ENCODE results near the gene SEMA3A. TPM values are rescaled to one million over a fixed set of nuclear protein-coding genes. Genes with fewer than 3 reads are reported as not detected.

The SEMA3A gene
- total RNA-seq, 2 donors from 2014 or later: 0.13 TPM; not detected in 1

DNA sequence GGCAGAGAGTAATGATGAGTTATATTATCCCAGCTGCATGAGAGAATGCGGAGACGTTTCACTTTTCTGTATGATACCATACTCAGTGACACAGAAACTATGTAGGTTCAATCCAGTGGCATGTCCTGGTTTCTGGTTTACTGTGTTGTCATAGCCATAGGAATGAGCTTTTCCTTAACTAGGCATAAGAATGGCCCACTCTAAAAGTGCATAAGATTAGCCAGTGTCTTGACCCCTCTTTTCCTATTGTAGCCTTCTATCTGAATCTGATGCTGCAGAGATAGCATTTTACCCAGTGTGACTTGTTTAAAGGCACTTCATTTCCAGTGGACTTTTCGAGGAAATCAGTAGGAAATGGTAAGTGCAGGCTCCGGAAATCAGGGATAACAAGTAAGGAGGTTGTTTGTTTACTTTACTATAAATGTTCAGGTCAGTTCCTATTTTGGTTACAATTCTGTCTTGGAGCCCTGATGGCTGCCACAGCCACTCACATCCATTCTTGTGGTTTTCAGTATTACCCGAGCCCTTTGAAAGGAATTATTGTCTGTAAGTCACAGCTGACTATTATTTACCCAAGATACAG, 70.5 kb downstream of the SEMA3A start:
- no peaks in the 10 kb centered on the region for H3K4me1 Mint-ChIP-seq
- no peak for ATAC-seq (replicated peaks)
- no peak overlapping the region for H3K4me3 Mint-ChIP-seq
- no peaks in the 10 kb centered on the region for H3K9me3 Mint-ChIP-seq
- H3K27me3 Mint-ChIP-seq: no peaks in the 10 kb centered on the region
- H3K36me3 Mint-ChIP-seq (ENCODE audit: low read depth): no peaks in the 10 kb centered on the region
- H3K27ac Mint-ChIP-seq: no peak overlapping the region

DNA sequence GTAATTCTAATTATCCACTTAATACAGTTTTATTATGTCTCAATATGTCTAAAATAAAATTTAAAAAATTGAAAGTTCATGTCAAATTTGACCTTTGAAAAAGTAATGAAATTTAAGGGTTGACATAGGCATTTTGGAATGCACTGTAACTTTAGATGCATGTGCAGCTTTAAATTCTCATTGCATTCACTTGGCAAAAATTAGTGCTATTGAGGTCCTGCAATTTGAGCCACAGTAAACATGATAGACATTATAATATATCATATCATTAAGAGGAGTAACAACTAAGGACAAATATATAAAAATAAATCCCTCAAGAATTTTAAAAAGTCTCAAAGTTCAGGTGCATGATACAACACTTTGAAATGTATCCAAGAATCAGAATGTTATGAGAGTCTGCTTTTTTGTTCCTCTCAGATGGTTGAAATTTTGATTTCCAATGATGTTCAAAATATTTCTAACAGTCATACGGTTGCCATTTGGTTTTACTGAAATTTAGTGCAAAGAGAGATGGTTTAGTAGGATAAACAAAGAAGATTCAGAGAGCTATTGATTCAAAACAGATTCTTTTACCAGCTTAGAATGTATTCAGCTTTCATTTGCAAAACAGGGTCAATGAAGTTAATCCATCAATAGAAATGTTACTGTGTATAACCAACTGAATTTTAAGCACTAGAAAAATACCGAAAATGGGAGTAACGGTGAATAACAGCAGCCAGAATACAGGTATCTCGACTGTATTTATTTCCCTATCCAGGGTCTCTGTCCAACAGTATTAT, 71.8 kb downstream of the SEMA3A start:
- Mint-ChIP-seq H3K9me3 (peaks cover 4% of the 10 kb centered on the region), H3K27ac (no peak overlapping the region), H3K36me3 (ENCODE audit: low read depth) (no peaks in the 10 kb centered on the region), H3K4me3 (no peak overlapping the region), H3K4me1 (no peaks in the 10 kb centered on the region), H3K27me3 (no peaks in the 10 kb centered on the region)
- ATAC-seq (replicated peaks): no peak

DNA sequence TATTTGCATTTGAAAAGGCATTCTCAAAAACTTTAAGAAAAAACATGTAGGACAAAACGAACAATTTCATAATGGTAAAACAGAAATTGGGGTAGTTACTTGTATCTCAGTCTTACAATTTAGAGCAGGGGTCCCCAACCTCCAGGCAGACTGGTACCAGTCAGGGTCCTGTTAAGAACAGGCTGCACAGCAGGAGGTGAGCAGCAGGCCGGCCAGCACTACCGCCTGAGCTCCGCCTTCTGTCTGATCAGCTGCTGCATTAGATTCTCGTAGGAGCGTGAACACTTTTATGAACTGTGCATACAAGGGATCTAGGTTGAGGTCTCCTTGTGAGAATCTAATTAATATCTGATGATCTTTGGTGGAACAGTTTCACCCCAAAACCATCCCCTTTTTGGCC, 77.3 kb downstream of the SEMA3A start:
- no peak overlapping the region for H3K4me3 Mint-ChIP-seq

DNA sequence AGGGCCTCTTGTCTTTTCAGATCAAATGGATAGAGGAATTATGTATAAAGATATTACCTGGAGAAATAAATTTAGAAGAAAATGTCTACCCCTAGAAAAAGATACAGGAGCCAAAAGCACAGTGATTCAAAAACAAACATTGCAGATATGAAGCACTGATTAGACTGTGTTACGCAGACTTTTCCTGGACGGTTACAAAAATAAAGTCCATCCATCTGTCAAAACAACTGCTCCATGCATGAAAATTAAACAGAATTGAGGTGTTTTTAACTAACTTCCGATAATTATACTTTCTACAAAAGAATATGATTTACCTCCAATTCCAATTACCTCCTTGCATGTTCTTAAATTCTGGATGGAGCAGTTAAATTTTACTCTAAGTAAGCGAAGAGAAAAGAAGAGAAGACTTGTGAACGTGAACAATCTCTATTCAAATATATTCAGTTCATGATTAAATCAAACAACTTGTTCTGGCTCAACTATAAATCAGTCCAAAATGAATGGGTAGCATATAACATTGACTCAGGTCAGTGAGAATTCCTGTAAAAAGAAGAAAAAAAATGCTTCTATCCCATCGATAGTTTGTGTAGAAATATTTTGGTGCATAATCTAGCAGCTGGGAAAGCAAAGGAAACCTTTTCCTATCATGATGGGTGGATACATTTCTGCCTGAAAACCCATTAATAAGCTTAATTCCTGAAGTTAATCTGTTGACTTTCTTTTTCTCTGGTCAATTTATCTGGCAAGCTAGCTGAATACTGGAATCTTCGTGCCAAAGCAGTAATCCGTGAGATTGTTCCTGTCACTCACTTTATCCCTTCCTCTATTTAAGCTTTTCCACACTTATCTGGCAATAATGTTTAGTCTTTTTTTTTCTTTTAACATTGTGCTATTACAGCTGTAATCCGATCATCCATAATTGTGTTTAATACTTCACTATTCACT, 80.4 kb downstream of the SEMA3A start:
- H3K36me3 Mint-ChIP-seq (ENCODE audit: low read depth): no peaks in the 10 kb centered on the region
- no peaks in the 10 kb centered on the region for H3K27me3 Mint-ChIP-seq
- no peaks in the 10 kb centered on the region for H3K4me1 Mint-ChIP-seq
- H3K4me3 Mint-ChIP-seq: no peak overlapping the region
- no peak overlapping the region for H3K27ac Mint-ChIP-seq
- H3K9me3 Mint-ChIP-seq: peaks cover 4% of the 10 kb centered on the region
- ATAC-seq (replicated peaks): no peak

More for the DNA sequence above, 77.3 kb downstream of the SEMA3A start:
- Mint-ChIP-seq H3K9me3 (peaks cover 4% of the 10 kb centered on the region), H3K27me3 (no peaks in the 10 kb centered on the region), H3K4me1 (no peaks in the 10 kb centered on the region), H3K36me3 (ENCODE audit: low read depth) (no peaks in the 10 kb centered on the region), H3K27ac (no peak overlapping the region)
- ATAC-seq (replicated peaks): no peak

DNA sequence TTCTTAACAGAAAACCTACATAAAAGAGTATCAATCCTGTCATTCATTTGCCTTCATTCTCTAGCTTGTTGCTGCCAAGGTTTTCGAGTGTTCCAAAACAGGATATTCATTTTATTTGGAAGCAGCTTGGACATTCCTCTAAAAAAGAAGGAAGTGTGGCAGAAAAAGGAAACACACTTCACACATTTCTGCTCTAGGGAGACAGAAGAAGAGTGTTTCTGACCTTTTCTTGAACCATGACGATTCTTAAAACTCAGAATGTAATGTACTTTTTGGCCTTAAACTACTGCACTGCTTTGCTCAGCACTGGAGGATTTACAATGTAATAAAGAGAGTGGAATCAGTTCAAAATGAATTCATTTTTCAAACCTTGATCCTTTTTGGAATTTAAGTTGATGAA, 81.3 kb downstream of the SEMA3A start:
- H3K4me3 Mint-ChIP-seq: no peak overlapping the region
- H3K27me3 Mint-ChIP-seq: no peaks in the 10 kb centered on the region
- H3K9me3 Mint-ChIP-seq: no peaks in the 10 kb centered on the region
- no peaks in the 10 kb centered on the region for H3K4me1 Mint-ChIP-seq
- H3K36me3 Mint-ChIP-seq (ENCODE audit: low read depth): no peaks in the 10 kb centered on the region
- no peak overlapping the region for H3K27ac Mint-ChIP-seq
- no peak for ATAC-seq (replicated peaks)

DNA sequence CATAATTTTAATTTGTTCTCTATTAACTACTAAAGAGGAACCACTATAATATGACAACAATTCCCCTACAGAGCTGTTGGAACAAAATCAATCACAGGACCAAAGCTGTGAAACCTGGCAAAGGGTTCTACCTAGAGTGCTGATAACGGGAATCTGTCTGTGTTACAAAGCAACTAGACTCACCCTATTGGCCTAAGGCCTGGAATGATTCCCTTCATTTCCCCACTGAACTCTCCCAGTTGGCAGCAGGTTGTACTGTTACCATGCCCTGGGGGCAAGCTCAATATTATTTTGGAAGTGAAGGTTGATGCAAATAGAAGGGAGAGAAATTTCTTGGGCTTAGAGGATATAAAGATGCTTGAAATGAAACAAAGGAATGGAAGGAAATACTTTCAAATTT, 81.8 kb downstream of the SEMA3A start:
- Mint-ChIP-seq H3K36me3 (ENCODE audit: low read depth) (no peaks in the 10 kb centered on the region), H3K27me3 (no peaks in the 10 kb centered on the region)

DNA sequence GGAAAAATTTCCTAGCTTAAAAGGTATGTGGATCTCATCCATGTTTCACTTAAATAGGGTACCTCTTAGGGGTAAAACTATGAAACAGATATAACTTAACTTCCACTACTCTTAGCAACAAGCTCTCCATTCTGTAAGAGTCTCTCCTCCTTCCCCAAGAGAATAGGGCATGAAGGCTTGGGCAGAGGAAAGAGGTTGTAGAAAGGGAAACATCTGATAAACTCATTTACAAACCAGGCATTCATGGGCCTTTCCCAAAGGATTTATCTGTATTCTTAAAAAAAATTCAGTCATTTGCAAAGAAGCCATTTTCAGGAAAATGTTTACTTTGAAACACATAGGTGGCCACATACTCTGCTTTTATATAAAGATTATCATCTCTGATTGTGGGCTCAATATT, 82.7 kb downstream of the SEMA3A start:
- no peak overlapping the region for H3K4me3 Mint-ChIP-seq
- no peaks in the 10 kb centered on the region for H3K27me3 Mint-ChIP-seq
- H3K36me3 Mint-ChIP-seq (ENCODE audit: low read depth): no peaks in the 10 kb centered on the region
- H3K9me3 Mint-ChIP-seq: no peaks in the 10 kb centered on the region
- H3K27ac Mint-ChIP-seq: no peak overlapping the region
- ATAC-seq (replicated peaks): no peak
- no peaks in the 10 kb centered on the region for H3K4me1 Mint-ChIP-seq

More for the DNA sequence above, 81.8 kb downstream of the SEMA3A start:
- ATAC-seq (replicated peaks): no peak
- Mint-ChIP-seq H3K27ac (no peak overlapping the region), H3K4me1 (no peaks in the 10 kb centered on the region), H3K4me3 (no peak overlapping the region), H3K9me3 (no peaks in the 10 kb centered on the region)

DNA sequence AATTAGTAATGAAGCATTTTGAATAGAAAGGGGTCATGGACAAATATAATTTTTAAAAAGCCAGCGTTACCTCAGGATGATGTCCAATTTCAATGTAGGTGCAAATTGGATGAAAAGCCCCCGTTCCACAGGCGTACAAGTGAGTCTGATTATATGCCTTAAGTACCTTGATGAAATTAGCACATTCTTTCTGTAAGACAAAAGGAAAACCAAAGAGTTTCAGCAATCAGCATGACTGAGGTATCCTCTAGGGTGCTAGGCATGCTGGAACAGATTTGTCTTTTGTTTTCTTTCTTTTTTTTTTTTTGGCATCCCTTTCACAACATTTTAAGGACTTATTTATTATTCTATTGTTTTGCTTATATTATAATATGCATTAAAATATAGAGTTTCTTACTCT, 84.2 kb downstream of the SEMA3A start:
- H3K36me3 Mint-ChIP-seq (ENCODE audit: low read depth): no peaks in the 10 kb centered on the region
- H3K9me3 Mint-ChIP-seq: no peaks in the 10 kb centered on the region
- no peaks in the 10 kb centered on the region for H3K27me3 Mint-ChIP-seq
- no peak overlapping the region for H3K27ac Mint-ChIP-seq
- H3K4me3 Mint-ChIP-seq: no peak overlapping the region
- no peaks in the 10 kb centered on the region for H3K4me1 Mint-ChIP-seq
- no peak for ATAC-seq (replicated peaks)

DNA sequence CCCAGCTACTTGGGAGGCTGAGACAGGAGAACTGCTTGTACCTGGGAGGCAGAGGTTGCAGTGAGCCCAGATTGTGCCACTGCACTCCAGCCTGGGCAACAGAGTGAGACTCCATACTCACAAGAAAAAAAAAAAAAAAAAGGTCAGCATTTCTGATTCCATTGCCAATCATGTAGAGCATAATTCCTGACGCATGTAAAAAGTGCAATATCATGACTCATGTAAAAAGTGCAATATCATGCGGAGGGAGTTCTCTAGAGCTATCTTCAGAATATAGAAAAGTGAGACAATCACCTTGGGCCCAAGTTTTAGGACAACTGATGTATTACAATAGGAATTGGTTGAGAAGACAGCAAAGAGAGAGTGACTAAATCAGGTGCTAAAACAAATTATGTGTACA, 85.8 kb downstream of the SEMA3A start:
- no peak for ATAC-seq (replicated peaks)
- Mint-ChIP-seq H3K36me3 (ENCODE audit: low read depth) (no peaks in the 10 kb centered on the region), H3K4me3 (no peak overlapping the region), H3K27ac (no peak overlapping the region), H3K27me3 (no peaks in the 10 kb centered on the region), H3K9me3 (no peaks in the 10 kb centered on the region), H3K4me1 (no peaks in the 10 kb centered on the region)

DNA sequence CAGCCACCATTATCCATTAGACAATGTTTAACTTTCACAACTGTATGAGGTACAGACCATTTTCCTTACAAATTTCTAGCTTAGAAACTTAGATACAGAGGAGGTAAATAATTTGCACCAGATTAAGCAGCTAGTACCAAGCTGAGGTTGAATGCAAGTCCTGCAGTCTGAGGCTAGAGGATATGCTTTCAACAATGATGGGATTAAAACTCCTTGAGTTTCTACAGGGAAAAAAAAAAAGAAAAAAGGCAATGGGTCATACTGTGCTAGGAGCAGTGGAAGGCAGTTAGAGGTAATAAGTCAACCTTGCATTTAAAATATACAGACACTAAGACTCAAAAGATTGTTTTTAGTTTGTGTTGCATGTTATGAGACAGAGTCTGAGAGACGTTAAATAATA, 86.5 kb downstream of the SEMA3A start:
- H3K4me3 Mint-ChIP-seq: no peak overlapping the region
- H3K9me3 Mint-ChIP-seq: no peaks in the 10 kb centered on the region
- H3K27ac Mint-ChIP-seq: no peak overlapping the region
- ATAC-seq (replicated peaks): no peak
- H3K36me3 Mint-ChIP-seq (ENCODE audit: low read depth): no peaks in the 10 kb centered on the region
- H3K4me1 Mint-ChIP-seq: no peaks in the 10 kb centered on the region
- no peaks in the 10 kb centered on the region for H3K27me3 Mint-ChIP-seq

- no peak for ATAC-seq (replicated peaks)
- Mint-ChIP-seq H3K27ac (no peak overlapping the region), H3K9me3 (no peaks in the 10 kb centered on the region), H3K27me3 (no peaks in the 10 kb centered on the region), H3K36me3 (ENCODE audit: low read depth) (no peaks in the 10 kb centered on the region), H3K4me3 (no peak overlapping the region), H3K4me1 (no peaks in the 10 kb centered on the region)
Measured at GRCh38 chr7:84107259-84107658, 87.3 kb downstream of the SEMA3A start.

- Mint-ChIP-seq H3K36me3 (ENCODE audit: low read depth) (no peaks in the 10 kb centered on the region), H3K4me3 (no peak overlapping the region), H3K27ac (no peak overlapping the region), H3K9me3 (no peaks in the 10 kb centered on the region), H3K27me3 (no peaks in the 10 kb centered on the region), H3K4me1 (no peaks in the 10 kb centered on the region)
- ATAC-seq (replicated peaks): no peak
Measured at GRCh38 chr7:84106291-84106690, 88.3 kb downstream of the SEMA3A start.

DNA sequence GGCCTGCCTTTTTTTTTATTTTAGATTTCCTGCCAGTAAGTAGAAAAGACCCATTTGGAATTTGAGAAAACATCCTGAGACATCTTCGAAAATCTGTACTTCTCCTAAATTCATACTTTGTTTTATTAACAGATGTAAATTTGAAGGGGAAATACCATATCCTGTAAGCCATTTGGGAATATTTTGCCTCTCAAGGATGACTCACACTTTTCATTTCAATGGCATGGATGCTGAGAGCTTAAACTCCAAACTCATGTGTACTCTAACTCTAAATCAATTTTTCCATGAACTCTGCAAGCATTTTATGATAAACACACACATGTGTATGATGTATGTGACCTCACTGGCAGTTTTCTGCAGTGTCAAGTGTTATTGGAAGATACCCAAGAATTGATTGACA, 89.0 kb downstream of the SEMA3A start:
- H3K27me3 Mint-ChIP-seq: no peaks in the 10 kb centered on the region
- no peak overlapping the region for H3K27ac Mint-ChIP-seq
- H3K9me3 Mint-ChIP-seq: no peaks in the 10 kb centered on the region
- no peaks in the 10 kb centered on the region for H3K36me3 Mint-ChIP-seq (ENCODE audit: low read depth)
- ATAC-seq (replicated peaks): no peak
- H3K4me1 Mint-ChIP-seq: no peaks in the 10 kb centered on the region
- no peak overlapping the region for H3K4me3 Mint-ChIP-seq

GRCh38 chr7:84104826-84105225, 89.8 kb downstream of the SEMA3A start:
- Mint-ChIP-seq H3K27me3 (no peaks in the 10 kb centered on the region), H3K27ac (no peak overlapping the region), H3K36me3 (ENCODE audit: low read depth) (no peaks in the 10 kb centered on the region), H3K9me3 (no peaks in the 10 kb centered on the region), H3K4me1 (no peaks in the 10 kb centered on the region), H3K4me3 (no peak overlapping the region)
- no peak for ATAC-seq (replicated peaks)

GRCh38 chr7:84102213-84102612, 92.4 kb downstream of the SEMA3A start:
- peaks cover under 1% of the 10 kb centered on the region for H3K9me3 Mint-ChIP-seq
- no peaks in the 10 kb centered on the region for H3K4me1 Mint-ChIP-seq
- no peak for ATAC-seq (replicated peaks)
- no peaks in the 10 kb centered on the region for H3K36me3 Mint-ChIP-seq (ENCODE audit: low read depth)
- no peak overlapping the region for H3K27ac Mint-ChIP-seq
- H3K27me3 Mint-ChIP-seq: no peaks in the 10 kb centered on the region
- no peak overlapping the region for H3K4me3 Mint-ChIP-seq

All from activated T-helper 17 cell treated with anti-CD3 and anti-CD28 coated beads, Interleukin-2, amount 50 U/mL, for 72 hours (primary cell).